Retinal pigment epithelial cell (primary cell): ENCODE results near the gene MBOAT1.

Source experiments
- DNase-seq: peaks from one replicate; pipeline ENCODE4 v3.0.0-alpha.2; 2010; ENCODE audit warnings: low read depth
- H3K4me3 ChIP-seq: 2 replicates; pipeline ENCODE4 v1.5.1; 2011; ENCODE audit warnings: mild to moderate bottlenecking, low read length, control low read depth, moderate library complexity
- CTCF ChIP-seq: conservative IDR thresholded peaks from 2 replicates; pipeline ENCODE4 v1.5.1; 2011; ENCODE audit warnings: low read depth, low read length, control low read depth, inconsistent platforms

MBOAT1 gene

GRCh38 chr6:20170455-20171148 is 41.7 kb downstream of the MBOAT1 start:
- DNase-seq, result no peak
- TF ChIP-seq CTCF, result no peak
- no peak overlapping the region for H3K4me3 ChIP-seq

GRCh38 chr6:20169786-20170185 is 42.5 kb downstream of the MBOAT1 start:
- H3K4me3 ChIP-seq, result no peak overlapping the region
- TF ChIP-seq CTCF, result no peak
- no peak for DNase-seq

- DNase-seq, result no peak
- TF ChIP-seq CTCF, result no peak
- H3K4me3 ChIP-seq, result no peak overlapping the region
Measured at GRCh38 chr6:20169119-20169557, 43.1 kb downstream of the MBOAT1 start.

GRCh38 chr6:20168690-20169089 is 43.6 kb downstream of the MBOAT1 start:
- no peak for TF ChIP-seq CTCF
- DNase-seq, result no peak
- H3K4me3 ChIP-seq, result no peak overlapping the region

- no peak for TF ChIP-seq CTCF
- no peak for DNase-seq
- H3K4me3 ChIP-seq, result no peak overlapping the region
Measured at GRCh38 chr6:20167601-20168000, 44.7 kb downstream of the MBOAT1 start.

GRCh38 chr6:20166210-20166609 is 46.1 kb downstream of the MBOAT1 start:
- TF ChIP-seq CTCF, result no peak
- no peak overlapping the region for H3K4me3 ChIP-seq
- no peak for DNase-seq

GRCh38 chr6:20162515-20162914 is 49.8 kb downstream of the MBOAT1 start:
- no peak for TF ChIP-seq CTCF
- no peak for DNase-seq
- H3K4me3 ChIP-seq, result no peak overlapping the region
